ENCODE measurements around the gene MGMT. TPM values are rescaled to one million over a fixed set of nuclear protein-coding genes. Genes with fewer than 3 reads are reported as not detected.

MGMT gene
- total and polyA plus RNA-seq, 9 of the 15 experiments (the other 6 are each of a cell fraction or from before 2014, with no cell fraction given) = 0.03 to 0.29 (median 0.11) TPM; not detected in 4

DNA sequence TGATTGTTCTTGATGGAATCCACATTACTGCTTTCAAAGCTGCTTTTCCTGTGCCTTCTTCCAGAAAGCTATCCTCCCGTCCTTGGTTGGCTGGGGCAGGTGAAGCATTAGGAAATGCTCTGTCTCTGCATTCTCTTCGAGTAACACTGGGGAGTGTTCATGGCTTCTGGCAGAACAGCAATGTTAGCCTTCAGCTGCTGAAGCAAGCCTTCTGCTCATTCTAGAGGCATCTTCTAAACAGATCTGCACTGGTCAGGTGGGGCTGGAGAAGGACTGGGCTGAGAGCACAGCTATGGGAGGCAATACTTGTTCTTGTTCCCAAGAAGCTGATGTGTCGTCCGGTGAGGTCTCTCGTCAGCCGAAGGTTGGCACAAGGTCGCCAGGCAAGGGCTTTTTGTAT is 80.6 kb downstream of the MGMT start:
- no peak for ATAC-seq
- FAIRE-seq = no peak
- DNase-seq (ENCODE audit: extremely low read depth in 1 of 4, low spot score in 3 of 4) = no peak
- Histone ChIP-seq H3K27ac (ENCODE audit: extremely low read depth, low read depth, low read length) (no peak overlapping the region), H3K27me3 (ENCODE audit: control insufficient read depth in 2 of 2, insufficient read depth in 2 of 2, low read length in 2 of 2) (peaks cover 0 to 26% of the 10 kb centered on the region in 2 experiments; a peak in 2 of 5 replicates), H3K36me3 (ENCODE audit: control insufficient read depth, insufficient read depth, low read length) (no peaks in the 10 kb centered on the region), H2AFZ (ENCODE audit: low read depth, low read length) (no peak overlapping the region), H3K4me3 (no peak overlapping the region), H3K4me2 (ENCODE audit: insufficient read depth, low read length) (no peak overlapping the region), H3K9me1 (ENCODE audit: control insufficient read depth, insufficient read depth, low read length) (no peaks in the 10 kb centered on the region), H3K9ac (ENCODE audit: insufficient read depth in 1 of 2, low read depth in 2 of 2, low read length in 2 of 2) (no peak overlapping the region), H3K79me2 (ENCODE audit: control insufficient read depth, insufficient read depth, low read length) (no peaks in the 10 kb centered on the region), H4K20me1 (replicated peaks; ENCODE audit: control insufficient read depth, insufficient read depth, low read length) (no peaks in the 10 kb centered on the region), H3K9me3 (replicated peaks; ENCODE audit: control insufficient read depth, insufficient read depth, low read depth, low read length) (no peaks in the 10 kb centered on the region), H3K4me1 (replicated peaks in 1 of 2; ENCODE audit: control insufficient read depth in 2 of 2, insufficient read depth in 2 of 2, low read length in 2 of 2) (no peaks in the 10 kb centered on the region)
- intact Hi-C loops (cut with micrococcal nuclease) = no loop called here
- in situ Hi-C loops (cut with MboI) = no loop called here
- CTCF ChIA-PET (ENCODE audit: low intra/inter-chr PET ratio) = no interaction called here
- WGBS (ENCODE audit: insufficient coverage, low coverage, missing lambda C conversion rate) = 0% methylated on average over 6 of the region's 7 CpGs
- no TSS peak for BruUV-seq (replicated peaks)
- POLR2A ChIA-PET = no interaction called here
- no peak for TF ChIP-seq BRCA1 (IDR thresholded peaks at IDR 0.05)
- no peak for TF ChIP-seq BRCA1 (CRISPR knock-in tag; IDR thresholded peaks at IDR 0.05)
- TF ChIP-seq PHB (CRISPR knock-in tag; IDR thresholded peaks at IDR 0.05) = no peak
- TF ChIP-seq, protein P1, sequence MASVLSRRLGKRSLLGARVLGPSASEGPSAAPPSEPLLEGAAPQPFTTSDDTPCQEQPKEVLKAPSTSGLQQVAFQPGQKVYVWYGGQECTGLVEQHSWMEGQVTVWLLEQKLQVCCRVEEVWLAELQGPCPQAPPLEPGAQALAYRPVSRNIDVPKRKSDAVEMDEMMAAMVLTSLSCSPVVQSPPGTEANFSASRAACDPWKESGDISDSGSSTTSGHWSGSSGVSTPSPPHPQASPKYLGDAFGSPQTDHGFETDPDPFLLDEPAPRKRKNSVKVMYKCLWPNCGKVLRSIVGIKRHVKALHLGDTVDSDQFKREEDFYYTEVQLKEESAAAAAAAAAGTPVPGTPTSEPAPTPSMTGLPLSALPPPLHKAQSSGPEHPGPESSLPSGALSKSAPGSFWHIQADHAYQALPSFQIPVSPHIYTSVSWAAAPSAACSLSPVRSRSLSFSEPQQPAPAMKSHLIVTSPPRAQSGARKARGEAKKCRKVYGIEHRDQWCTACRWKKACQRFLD (CRISPR knock-in tag; IDR thresholded peaks at IDR 0.05) = no peak
- TF ChIP-seq, protein P2, sequence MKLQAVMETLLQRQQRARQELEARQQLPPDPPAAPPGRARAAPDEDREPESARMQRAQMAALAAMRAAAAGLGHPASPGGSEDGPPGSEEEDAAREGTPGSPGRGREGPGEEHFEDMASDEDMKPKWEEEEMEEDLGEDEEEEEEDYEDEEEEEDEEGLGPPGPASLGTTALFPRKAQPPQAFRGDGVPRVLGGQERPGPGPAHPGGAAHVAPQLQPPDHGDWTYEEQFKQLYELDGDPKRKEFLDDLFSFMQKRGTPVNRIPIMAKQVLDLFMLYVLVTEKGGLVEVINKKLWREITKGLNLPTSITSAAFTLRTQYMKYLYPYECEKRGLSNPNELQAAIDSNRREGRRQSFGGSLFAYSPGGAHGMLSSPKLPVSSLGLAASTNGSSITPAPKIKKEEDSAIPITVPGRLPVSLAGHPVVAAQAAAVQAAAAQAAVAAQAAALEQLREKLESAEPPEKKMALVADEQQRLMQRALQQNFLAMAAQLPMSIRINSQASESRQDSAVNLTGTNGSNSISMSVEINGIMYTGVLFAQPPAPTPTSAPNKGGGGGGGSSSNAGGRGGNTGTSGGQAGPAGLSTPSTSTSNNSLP (IDR thresholded peaks at IDR 0.05; ENCODE audit: borderline replicate concordance, low read depth, low read length) = no peak
- TF ChIP-seq, protein P3, sequence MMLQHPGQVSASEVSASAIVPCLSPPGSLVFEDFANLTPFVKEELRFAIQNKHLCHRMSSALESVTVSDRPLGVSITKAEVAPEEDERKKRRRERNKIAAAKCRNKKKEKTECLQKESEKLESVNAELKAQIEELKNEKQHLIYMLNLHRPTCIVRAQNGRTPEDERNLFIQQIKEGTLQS (IDR thresholded peaks at IDR 0.05) = no peak
- TF ChIP-seq, protein P3 (CRISPR knock-in tag; conservative IDR thresholded peaks at IDR 0.05) = no peak
- no peak for TF ChIP-seq GABPA (tag; conservative IDR thresholded peaks at IDR 0.05; ENCODE audit: low read depth)
- no peak for TF ChIP-seq ZNF12 (CRISPR knock-in tag; IDR thresholded peaks at IDR 0.05)
- TF ChIP-seq ZNF561 (CRISPR knock-in tag; conservative IDR thresholded peaks at IDR 0.05) = no peak
- TF ChIP-seq NRF1 (conservative IDR thresholded peaks at IDR 0.05 in 1 of 2, IDR thresholded peaks at IDR 0.05 in 1 of 2) = no peak
- no peak for TF ChIP-seq SIN3B (IDR thresholded peaks at IDR 0.05; ENCODE audit: low read depth)
- no peak for TF ChIP-seq CCAR2 (IDR thresholded peaks at IDR 0.05; ENCODE audit: low read depth, low read length)
- TF ChIP-seq, protein P4, sequence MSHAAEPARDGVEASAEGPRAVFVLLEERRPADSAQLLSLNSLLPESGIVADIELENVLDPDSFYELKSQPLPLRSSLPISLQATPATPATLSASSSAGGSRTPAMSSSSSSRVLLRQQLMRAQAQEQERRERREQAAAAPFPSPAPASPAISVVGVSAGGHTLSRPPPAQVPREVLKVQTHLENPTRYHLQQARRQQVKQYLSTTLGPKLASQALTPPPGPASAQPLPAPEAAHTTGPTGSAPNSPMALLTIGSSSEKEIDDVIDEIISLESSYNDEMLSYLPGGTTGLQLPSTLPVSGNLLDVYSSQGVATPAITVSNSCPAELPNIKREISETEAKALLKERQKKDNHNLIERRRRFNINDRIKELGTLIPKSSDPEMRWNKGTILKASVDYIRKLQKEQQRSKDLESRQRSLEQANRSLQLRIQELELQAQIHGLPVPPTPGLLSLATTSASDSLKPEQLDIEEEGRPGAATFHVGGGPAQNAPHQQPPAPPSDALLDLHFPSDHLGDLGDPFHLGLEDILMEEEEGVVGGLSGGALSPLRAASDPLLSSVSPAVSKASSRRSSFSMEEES (CRISPR knock-in tag; IDR thresholded peaks at IDR 0.05) = no peak
- no peak for TF ChIP-seq L3MBTL2 (IDR thresholded peaks at IDR 0.05)
- no peak for TF ChIP-seq SRSF3 (IDR thresholded peaks at IDR 0.05; ENCODE audit: insufficient read depth, low read length)
- TF ChIP-seq ZFP30 (CRISPR knock-in tag; IDR thresholded peaks at IDR 0.05; ENCODE audit: borderline replicate concordance) = no peak
- TF ChIP-seq LEF1 (IDR thresholded peaks at IDR 0.05) = no peak
- TF ChIP-seq DNMT1 (IDR thresholded peaks at IDR 0.05) = no peak
- no peak for TF ChIP-seq HMGN3 (IDR thresholded peaks at IDR 0.05; ENCODE audit: borderline replicate concordance, extremely low read depth, insufficient read length, low read depth, low read length)

Data from K562 (cell line).